Vagina (tissue), 2 donors: ENCODE data around the gene LST1. TPM values are rescaled to one million over a fixed set of nuclear protein-coding genes. Genes with fewer than 3 reads are reported as not detected.

ENCODE experiments used
- DNase-seq, 2 donors: peaks; one replicate each; pipeline ENCODE4 v3.0.0-alpha.2; 2017; ENCODE audit errors: extremely low spot score in 2 of 2
- H3K27ac ChIP-seq: fragments of 200-600 bp; sonication (generic); one replicate; pipeline ENCODE4 v1.5.1; 2019
- H3K27me3 ChIP-seq: fragments of 200-600 bp; sonication (generic); one replicate; pipeline ENCODE4 v1.5.1; 2019
- H3K36me3 ChIP-seq, 2 donors: fragments of 200-600 bp; sonication (generic); one replicate each; pipeline ENCODE4 v1.5.1; 2017 to 2019
- H3K4me1 ChIP-seq: fragments of 200-600 bp; sonication (generic); one replicate; pipeline ENCODE4 v1.5.1; 2019
- H3K4me3 ChIP-seq, 2 donors: fragments of 200-600 bp; sonication (generic); 1 replicate in 1 of 2; 2 replicates in 1 of 2; pipeline ENCODE4 v1.5.1; 2016 to 2019
- H3K9me3 ChIP-seq: fragments of 200-600 bp; sonication (generic); one replicate; pipeline ENCODE4 v1.5.1; 2019
- CTCF ChIP-seq, 3 experiments: fragments of 450-650 bp in 2 of 3; fragments of 200-600 bp in 1 of 3; sonication (generic) in 1 of 3; IDR thresholded peaks; one replicate each; pipeline ENCODE4 v1.5.1; 2017 to 2019; ENCODE audit warnings: antibody characterized with exemption in 3 of 3, mild to moderate bottlenecking in 2 of 3, moderate library complexity in 2 of 3
- POLR2A ChIP-seq, 2 donors: fragments of 450-650 bp; IDR thresholded peaks; one replicate each; pipeline ENCODE4 v1.6.1; 2017; ENCODE audit warnings: antibody characterized with exemption in 2 of 2, mild to moderate bottlenecking in 2 of 2, moderate library complexity in 2 of 2
- POLR2AphosphoS5 ChIP-seq, 2 donors: sonication (generic); formaldehyde crosslinking; IDR thresholded peaks; one replicate each; pipeline ENCODE4 v1.9.0; 2017; ENCODE audit warnings: antibody characterized with exemption in 2 of 2, mild to moderate bottlenecking in 2 of 2, low read depth in 1 of 2; ENCODE audit not compliant: insufficient read depth in 1 of 2
- intact Hi-C: fragments of 100-400 bp; cut with DNase I; formaldehyde crosslinking; loops from one replicate; pipeline ENCODE4 v1.15.1; 2023
- total RNA-seq: library from RNA; depleted of rRNA; stranded (reverse); fragments of >200 nt; gene quantifications from one replicate; pipeline ENCODE4 v1.2.3, GENCODE V29; 2016

LST1 gene
- total RNA-seq, 1 donor from 2014 or later: not detected

GRCh38 chr6:31575335-31575901 lies 10.7 kb upstream of the LST1 start, which contains the start of gene TNF:
TSS of gene TNF (plus strand) at chr6:31575565. CDS start at chr6:31575742, 177 bp downstream.
- H3K36me3 ChIP-seq: no peaks in the 10 kb centered on the region
- H3K9me3 ChIP-seq: no peaks in the 10 kb centered on the region
- H3K4me3 ChIP-seq: peak within 1 kb of the TSS; percentile 28 to 33
- intact Hi-C loops: no loop called here
- H3K27me3 ChIP-seq: no peaks in the 10 kb centered on the region
- no peak for TF ChIP-seq CTCF (IDR thresholded peaks at IDR 0.05)
- TF ChIP-seq POLR2A (IDR thresholded peaks at IDR 0.05): peak in 1 of 2 donors; percentile 16
- peak in 1 of 2 donors; percentile 56 for TF ChIP-seq POLR2AphosphoS5 (IDR thresholded peaks at IDR 0.05; ENCODE audit: insufficient read depth in 1 of 2, low read depth in 1 of 2)
- peak within 1 kb of the TSS; percentile 9 for H3K27ac ChIP-seq
- H3K4me1 ChIP-seq: peaks cover 2% of the 10 kb centered on the region
- no peak for DNase-seq

- Histone ChIP-seq H3K4me1 (peaks cover 5% of the 10 kb centered on the region), H3K4me3 (peak overlapping the region; percentile 28 to 33), H3K27ac (peak overlapping the region; percentile 9), H3K9me3 (no peaks in the 10 kb centered on the region), H3K27me3 (no peaks in the 10 kb centered on the region), H3K36me3 (no peaks in the 10 kb centered on the region)
- DNase-seq: no peak
- TF ChIP-seq POLR2AphosphoS5 (IDR thresholded peaks at IDR 0.05; ENCODE audit: insufficient read depth in 1 of 2, low read depth in 1 of 2) (no peak), POLR2A (IDR thresholded peaks at IDR 0.05) (no peak), CTCF (IDR thresholded peaks at IDR 0.05) (no peak)
- intact Hi-C loops: no loop called here
These were observed 10.0 kb upstream of the LST1 start for GRCh38 chr6:31575952-31576685.

- Histone ChIP-seq H3K4me1 (peaks cover 15% of the 10 kb centered on the region), H3K36me3 (no peaks in the 10 kb centered on the region), H3K4me3 (no peak overlapping the region), H3K9me3 (no peaks in the 10 kb centered on the region), H3K27ac (no peak overlapping the region), H3K27me3 (no peaks in the 10 kb centered on the region)
- no peak for TF ChIP-seq POLR2AphosphoS5 (IDR thresholded peaks at IDR 0.05; ENCODE audit: insufficient read depth in 1 of 2, low read depth in 1 of 2)
- no peak for TF ChIP-seq CTCF (IDR thresholded peaks at IDR 0.05)
- no peak for TF ChIP-seq POLR2A (IDR thresholded peaks at IDR 0.05)
- intact Hi-C loops: no loop called here
- no peak for DNase-seq
These were observed 9.0 kb upstream of the LST1 start for GRCh38 chr6:31576897-31577578.

- DNase-seq: no peak
- no peaks in the 10 kb centered on the region for H3K27me3 ChIP-seq
- intact Hi-C loops: no loop called here
These were observed 8.5 kb upstream of the LST1 start for GRCh38 chr6:31577579-31577966.

More at GRCh38 chr6:31577579-31577966, 8.5 kb upstream of the LST1 start:
- H3K27ac ChIP-seq: no peak overlapping the region
- no peak overlapping the region for H3K4me3 ChIP-seq
- peaks cover 20% of the 10 kb centered on the region for H3K4me1 ChIP-seq
- no peaks in the 10 kb centered on the region for H3K36me3 ChIP-seq
- TF ChIP-seq POLR2AphosphoS5 (IDR thresholded peaks at IDR 0.05; ENCODE audit: insufficient read depth in 1 of 2, low read depth in 1 of 2) (no peak), POLR2A (IDR thresholded peaks at IDR 0.05) (no peak), CTCF (IDR thresholded peaks at IDR 0.05) (no peak)
- H3K9me3 ChIP-seq: no peaks in the 10 kb centered on the region
